Transverse colon (tissue), 4 donors: ENCODE data around the gene SNF8. TPM values are rescaled to one million over a fixed set of nuclear protein-coding genes. Genes with fewer than 3 reads are reported as not detected.

Experiments used
- DNase-seq: peaks from one replicate; pipeline ENCODE4 v3.0.0-alpha.2; 2019
- H3K27ac ChIP-seq, 4 donors: fragments of 200-600 bp; sonication (generic); 2 replicates each; pipeline ENCODE4 v1.5.1; 2016 to 2018; ENCODE audit warnings: inconsistent platforms in 4 of 4
- H3K27me3 ChIP-seq: fragments of 200-600 bp; sonication (generic); 2 replicates; pipeline ENCODE4 v1.5.1; 2017; ENCODE audit warnings: inconsistent platforms
- H3K36me3 ChIP-seq, 4 donors: fragments of 200-600 bp; sonication (generic); 2 replicates each; pipeline ENCODE4 v1.5.1; 2017 to 2019; ENCODE audit warnings: inconsistent platforms in 4 of 4
- H3K4me1 ChIP-seq, 4 donors: fragments of 200-600 bp; sonication (generic); 2 replicates each; pipeline ENCODE4 v1.5.1; 2017 to 2020; ENCODE audit warnings: inconsistent platforms in 4 of 4
- H3K4me3 ChIP-seq, 4 donors: fragments of 200-600 bp; sonication (generic); 1 replicate in 1 of 4; 2 replicates in 3 of 4; pipeline versions ENCODE4 v1.5.1 to v1.6.1; 2017 to 2019; ENCODE audit warnings: inconsistent platforms in 4 of 4
- H3K9me3 ChIP-seq, 2 donors: fragments of 200-600 bp; sonication (generic); 2 replicates each; pipeline ENCODE4 v1.5.1; 2017 to 2019; ENCODE audit warnings: inconsistent platforms in 2 of 2
- CTCF ChIP-seq, 5 experiments: fragments of 200-600 bp in 3 of 5; fragments of 450-650 bp in 2 of 5; sonication (generic) in 3 of 5; IDR thresholded peaks; 1 replicate in 2 of 5; 2 replicates in 3 of 5; pipeline ENCODE4 v1.5.1; 2016 to 2017; ENCODE audit warnings: antibody characterized with exemption in 5 of 5, inconsistent platforms in 3 of 5, mild to moderate bottlenecking in 2 of 5, moderate library complexity in 1 of 5
- EP300 ChIP-seq: sonication (generic); formaldehyde crosslinking; IDR thresholded peaks from one replicate; pipeline ENCODE4 v1.6.1; 2017; ENCODE audit warnings: antibody characterized with exemption, low read depth
- POLR2A ChIP-seq: fragments of 450-650 bp; IDR thresholded peaks from one replicate; pipeline ENCODE4 v1.6.1; 2016; ENCODE audit warnings: antibody characterized with exemption, mild to moderate bottlenecking, moderate library complexity
- POLR2AphosphoS5 ChIP-seq, 3 donors: sonication (generic); formaldehyde crosslinking; IDR thresholded peaks; one replicate each; pipeline ENCODE4 v1.6.1; 2016; ENCODE audit warnings: antibody characterized with exemption in 3 of 3
- WGBS, 2 donors: methylation state at CpG; one replicate each; pipeline ENCODE4 v1.1.5; 2018; ENCODE audit warnings: low coverage in 1 of 2; 5-methylcytosine and 5-hydroxymethylcytosine counted together
- in situ Hi-C, 4 donors: fragments of 200-750 bp; cut with MboI; loops; one replicate each; pipeline versions ENCODE4 v1.15.0 to v1.15.1; 2017; ENCODE audit warnings: low sequenced_read_pairs in 3 of 4, low pct_ligation_motif_present in 1 of 4, low pct_unique_long_range_greater_than_20kb in 1 of 4
- intact Hi-C: fragments of 100-400 bp; cut with DNase I; formaldehyde crosslinking; loops from one replicate; pipeline ENCODE4 v1.15.1; 2023; ENCODE audit warnings: low total_unique reads
- small RNA-seq, 4 donors: library from RNA; depleted of rRNA; stranded (forward); fragments of <200 nt; gene quantifications; one replicate each; pipeline ENCODE3, GENCODE V24; 2016
- total RNA-seq, 4 donors: library from RNA; depleted of rRNA; stranded (reverse); fragments of >200 nt; gene quantifications; one replicate each; pipeline ENCODE4 v1.1.0, GENCODE V29; 2016

The SNF8 gene
- total RNA-seq, 4 donors from 2014 or later, result 44.1 to 67.7 (median 62.0) TPM

- Histone ChIP-seq H3K27ac (no peak overlapping the region), H3K9me3 (no peaks in the 10 kb centered on the region), H3K4me1 (peaks cover 0 to 11% (median 0%) of the 10 kb centered on the region in 4 donors), H3K4me3 (no peak overlapping the region), H3K27me3 (no peaks in the 10 kb centered on the region), H3K36me3 (no peaks in the 10 kb centered on the region)
- in situ Hi-C loops (loop anchor here (5.0 to 10.0 kb wide), 3 partner anchors 81 to 208 kb away; no protein-coding TSS in a partner anchor), intact Hi-C loops (no loop called here)
- DNase-seq, result no peak
- 78 to 87% methylated on average over 3 to 10 of the region's 10 CpGs for WGBS, 2 donors
- TF ChIP-seq POLR2AphosphoS5 (IDR thresholded peaks at IDR 0.05) (no peak), POLR2A (no peak), CTCF (IDR thresholded peaks at IDR 0.05) (no peak), EP300 (no peak)
These were observed 61.5 kb downstream of the SNF8 start for GRCh38 chr17:48883171-48883570.

- Histone ChIP-seq H3K4me1 (peaks cover 0 to 19% (median 1%) of the 10 kb centered on the region in 4 donors), H3K27ac (no peak overlapping the region), H3K36me3 (no peaks in the 10 kb centered on the region), H3K9me3 (no peaks in the 10 kb centered on the region), H3K4me3 (no peak overlapping the region), H3K27me3 (no peaks in the 10 kb centered on the region)
- intact Hi-C loops, result no loop called here
- no peak for DNase-seq
- no peak for TF ChIP-seq CTCF (IDR thresholded peaks at IDR 0.05)
- 77 to 83% methylated on average over 1 to 2 of the region's 2 CpGs for WGBS, 2 donors
- in situ Hi-C loops, result loop anchor here (5.0 to 10.0 kb wide), 3 partner anchors 80 to 207 kb away; no protein-coding TSS in a partner anchor
These were observed 62.4 kb downstream of the SNF8 start for GRCh38 chr17:48882272-48882671.

Small RNAs within 50 kb of the gene (small RNA-seq; reads per million reads assigned to genes)
- gene AC068531.1 (0 reads per million in 4 donors), gene RF00263 (0 reads per million in 4 donors), gene RF01210 (0 reads per million in 4 donors), gene RNU1-42P (0 to 0.42 (median 0.09) reads per million in 4 donors)

Other genes starting within 250 kb of the SNF8 start
- gene PRAC1, start 222.3 kb downstream of the SNF8 start, total RNA-seq, result 1 to 10 TPM in 1 of 4 donors, not detected in 3; 4.4 TPM
- gene PRAC2, start 221.7 kb downstream of the SNF8 start, total RNA-seq, result 1 to 10 TPM in 1 of 4 donors, not detected in 3; 4.1 TPM
- 1 to 10 TPM; 1.2 to 5.7 (median 3.5) TPM for gene HOXB13, start 216.1 kb downstream of the SNF8 start, total RNA-seq
- gene TTLL6, start 127.6 kb downstream of the SNF8 start, total RNA-seq, result 10 to 100 TPM in 1 of 4 donors, 1 to 10 TPM in 3; 4.9 to 24.9 (median 7.3) TPM
- 100 to 1,000 TPM; 141 to 292 (median 207) TPM for gene CALCOCO2, start 113.8 kb downstream of the SNF8 start, total RNA-seq
- gene ATP5MC1, start 52.1 kb downstream of the SNF8 start, total RNA-seq, result 100 to 1,000 TPM in 3 of 4 donors, 10 to 100 TPM in 1; 94.7 to 214 (median 153) TPM
- 10 to 100 TPM; 33.2 to 70.8 (median 47.6) TPM for gene UBE2Z, start 36.4 kb downstream of the SNF8 start, total RNA-seq
- gene GIP, start 23.8 kb upstream of the SNF8 start, total RNA-seq, result not detected
- under 1 TPM in 1 of 4 donors, not detected in 3; under 0.01 TPM for gene IGF2BP1, start 52.5 kb upstream of the SNF8 start, total RNA-seq
- 10 to 100 TPM; 19.8 to 75.9 (median 47.3) TPM for gene B4GALNT2, start 187.9 kb upstream of the SNF8 start, total RNA-seq